GM23338 (cell line): ENCODE data around the gene KCNAB1. TPM values are rescaled to one million over a fixed set of nuclear protein-coding genes. Genes with fewer than 3 reads are reported as not detected.

Experiments
- ATAC-seq: fragments of 200-7000 bp; cut with Tn5 transposase; 3 replicates; pipeline ENCODE4 v1.9.1; 2020
- DNase-seq: peaks from one replicate; pipeline ENCODE4 v3.0.0-alpha.2; 2015; ENCODE audit warnings: low spot score
- H2AFZ ChIP-seq: fragments of 200-600 bp; sonication (generic); 2 replicates; pipeline ENCODE4 v1.8.0; 2016; ENCODE audit warnings: antibody characterized with exemption, mild to moderate bottlenecking, moderate library complexity
- H3F3A ChIP-seq: fragments of 200-600 bp; sonication (generic); replicated peaks from 2 replicates; pipeline ENCODE4 v1.8.0; 2017; ENCODE audit warnings: antibody characterized with exemption, mixed run types, low read depth
- H3K27ac ChIP-seq: fragments of 200-600 bp; sonication (generic); 2 replicates; pipeline ENCODE4 v1.6.1; 2016; ENCODE audit warnings: low read depth
- H3K27me3 ChIP-seq: fragments of 200-600 bp; sonication (generic); 2 replicates; pipeline ENCODE4 v1.8.0; 2016; ENCODE audit warnings: mild to moderate bottlenecking, mixed run types, moderate library complexity; ENCODE audit not compliant: insufficient read depth
- H3K36me3 ChIP-seq: fragments of 200-600 bp; sonication (generic); 2 replicates; pipeline ENCODE4 v1.8.0; 2016; ENCODE audit warnings: mild to moderate bottlenecking; ENCODE audit not compliant: insufficient read depth
- H3K4me1 ChIP-seq: fragments of 200-600 bp; sonication (generic); 2 replicates; pipeline ENCODE4 v1.8.0; 2016; ENCODE audit warnings: mild to moderate bottlenecking, moderate library complexity; ENCODE audit not compliant: insufficient read depth
- H3K4me2 ChIP-seq: fragments of 200-600 bp; sonication (generic); 2 replicates; pipeline ENCODE4 v1.7.1; 2017; ENCODE audit warnings: mixed run types
- H3K4me3 ChIP-seq: fragments of 200-600 bp; sonication (generic); 2 replicates; pipeline ENCODE4 v1.6.1; 2016; ENCODE audit warnings: mixed run types
- H3K79me2 ChIP-seq: fragments of 200-600 bp; sonication (generic); replicated peaks from 2 replicates; pipeline ENCODE4 v1.8.0; 2017; ENCODE audit warnings: mild to moderate bottlenecking; ENCODE audit not compliant: insufficient read depth
- H3K9me2 ChIP-seq: fragments of 200-600 bp; sonication (generic); 2 replicates; pipeline ENCODE4 v1.8.0; 2017; ENCODE audit not compliant: insufficient read depth
- H4K20me1 ChIP-seq: fragments of 200-600 bp; sonication (generic); replicated peaks from 2 replicates; pipeline ENCODE4 v1.8.0; 2017; ENCODE audit warnings: mild to moderate bottlenecking; ENCODE audit not compliant: insufficient read depth
- H3K27ac Mint-ChIP-seq: 2 replicates; pipeline ENCODE4 v1.8.0; 2020; ENCODE audit warnings: inconsistent platforms, mild to moderate bottlenecking, moderate library complexity, mixed read lengths
- H3K27me3 Mint-ChIP-seq: 3 replicates; pipeline ENCODE4 v1.8.0; 2022; ENCODE audit warnings: low read depth, mild to moderate bottlenecking, moderate library complexity, mixed read lengths, inconsistent platforms; ENCODE audit not compliant: insufficient read depth, poor library complexity
- H3K36me3 Mint-ChIP-seq: 3 replicates; pipeline ENCODE4 v1.8.0; 2021; ENCODE audit warnings: low read depth, mild to moderate bottlenecking, inconsistent platforms, moderate library complexity, mixed read lengths
- H3K4me1 Mint-ChIP-seq: 3 replicates; pipeline ENCODE4 v1.8.0; 2020; ENCODE audit warnings: mild to moderate bottlenecking, inconsistent platforms, mixed read lengths
- H3K4me3 Mint-ChIP-seq: 3 replicates; pipeline ENCODE4 v1.8.0; 2021; ENCODE audit warnings: moderate library complexity, mild to moderate bottlenecking, inconsistent platforms, mixed read lengths
- H3K9me3 Mint-ChIP-seq: 3 replicates; pipeline ENCODE4 v1.8.0; 2020; ENCODE audit warnings: moderate library complexity, mild to moderate bottlenecking, inconsistent platforms, mixed read lengths
- CREB1 ChIP-seq: fragments of 250-450 bp; sonication (Bioruptor Pico); IDR thresholded peaks from 2 replicates; pipeline ENCODE4 v1.5.0; 2020; ENCODE audit warnings: low read depth, mild to moderate bottlenecking, moderate library complexity
- EZH2 ChIP-seq: fragments of 200-600 bp; sonication (generic); IDR thresholded peaks from one replicate; pipeline ENCODE4 v1.8.0; 2017; ENCODE audit warnings: antibody characterized with exemption, mild to moderate bottlenecking, low read depth; ENCODE audit not compliant: unreplicated experiment
- EZH2phosphoT487 ChIP-seq: fragments of 200-600 bp; sonication (generic); IDR thresholded peaks from one replicate; pipeline ENCODE4 v1.8.1; 2018; ENCODE audit warnings: antibody characterized with exemption; ENCODE audit not compliant: unreplicated experiment
- JUNB ChIP-seq: IDR thresholded peaks from one replicate; pipeline ENCODE4 v1.6.1; 2016; ENCODE audit warnings: antibody characterized with exemption; ENCODE audit not compliant: unreplicated experiment
- NANOG ChIP-seq: IDR thresholded peaks from 2 replicates; pipeline ENCODE4 v1.6.1; 2016; ENCODE audit warnings: antibody characterized with exemption, borderline replicate concordance
- POLR2AphosphoS5 ChIP-seq: IDR thresholded peaks from 2 replicates; pipeline ENCODE4 v1.6.1; 2016; ENCODE audit warnings: antibody characterized with exemption, low read depth
- REST ChIP-seq: IDR thresholded peaks from one replicate; pipeline ENCODE4 v1.6.1; 2018; ENCODE audit warnings: antibody characterized with exemption; ENCODE audit not compliant: unreplicated experiment
- ZNF114 ChIP-seq: fragments of 250-450 bp; sonication (Bioruptor Pico); IDR thresholded peaks from 2 replicates; pipeline ENCODE4 v1.5.0; 2020; ENCODE audit warnings: mild to moderate bottlenecking, moderate library complexity
- ZNF331 ChIP-seq: fragments of 250-450 bp; sonication (Bioruptor Pico); IDR thresholded peaks from 2 replicates; pipeline ENCODE4 v1.5.0; 2020; ENCODE audit warnings: low read depth, mild to moderate bottlenecking, moderate library complexity
- polyA plus RNA-seq: library from polyadenylated mRNA; unstranded; fragments of >200 nt; fragmentation: Nextera tagmentation; extraction: Ambion mirVana; gene quantifications from 2 replicates; pipeline ENCODE4 v1.2.1, GENCODE V29; 2016
- total RNA-seq: library from RNA; depleted of rRNA; stranded (reverse); fragments of >200 nt; shearing (Covaris generic); gene quantifications from 2 replicates; pipeline ENCODE4 v1.2.3, GENCODE V29; 2014
- TF ChIP-seq, protein P1 (sequence below), 2 experiments: fragments of 200-600 bp in 1 of 2; sonication (generic) in 1 of 2; conservative IDR thresholded peaks; 2 replicates each; pipeline versions ENCODE4 v1.5.1 to v1.6.1; 2016 to 2017; ENCODE audit warnings: antibody characterized with exemption in 2 of 2, low read depth in 2 of 2, mild to moderate bottlenecking in 2 of 2, moderate library complexity in 1 of 2
- TF ChIP-seq, protein P2 (sequence below): IDR thresholded peaks from 2 replicates; pipeline ENCODE4 v1.6.1; 2016; ENCODE audit warnings: antibody characterized with exemption

The KCNAB1 gene
- total and polyA plus RNA-seq, 2 experiments from 2014 or later = 0.69 to 2.6 TPM

GRCh38 chr3:156582532-156583183, 462.3 kb downstream of the KCNAB1 start (continued):
- TF ChIP-seq, protein P1, sequence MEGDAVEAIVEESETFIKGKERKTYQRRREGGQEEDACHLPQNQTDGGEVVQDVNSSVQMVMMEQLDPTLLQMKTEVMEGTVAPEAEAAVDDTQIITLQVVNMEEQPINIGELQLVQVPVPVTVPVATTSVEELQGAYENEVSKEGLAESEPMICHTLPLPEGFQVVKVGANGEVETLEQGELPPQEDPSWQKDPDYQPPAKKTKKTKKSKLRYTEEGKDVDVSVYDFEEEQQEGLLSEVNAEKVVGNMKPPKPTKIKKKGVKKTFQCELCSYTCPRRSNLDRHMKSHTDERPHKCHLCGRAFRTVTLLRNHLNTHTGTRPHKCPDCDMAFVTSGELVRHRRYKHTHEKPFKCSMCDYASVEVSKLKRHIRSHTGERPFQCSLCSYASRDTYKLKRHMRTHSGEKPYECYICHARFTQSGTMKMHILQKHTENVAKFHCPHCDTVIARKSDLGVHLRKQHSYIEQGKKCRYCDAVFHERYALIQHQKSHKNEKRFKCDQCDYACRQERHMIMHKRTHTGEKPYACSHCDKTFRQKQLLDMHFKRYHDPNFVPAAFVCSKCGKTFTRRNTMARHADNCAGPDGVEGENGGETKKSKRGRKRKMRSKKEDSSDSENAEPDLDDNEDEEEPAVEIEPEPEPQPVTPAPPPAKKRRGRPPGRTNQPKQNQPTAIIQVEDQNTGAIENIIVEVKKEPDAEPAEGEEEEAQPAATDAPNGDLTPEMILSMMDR (conservative IDR thresholded peaks at IDR 0.05; ENCODE audit: low read depth in 2 of 2) = no peak
- TF ChIP-seq ZNF331 (CRISPR knock-in tag) (no peak), POLR2AphosphoS5 (no peak), REST (no peak), EZH2 (no peak)

DNA sequence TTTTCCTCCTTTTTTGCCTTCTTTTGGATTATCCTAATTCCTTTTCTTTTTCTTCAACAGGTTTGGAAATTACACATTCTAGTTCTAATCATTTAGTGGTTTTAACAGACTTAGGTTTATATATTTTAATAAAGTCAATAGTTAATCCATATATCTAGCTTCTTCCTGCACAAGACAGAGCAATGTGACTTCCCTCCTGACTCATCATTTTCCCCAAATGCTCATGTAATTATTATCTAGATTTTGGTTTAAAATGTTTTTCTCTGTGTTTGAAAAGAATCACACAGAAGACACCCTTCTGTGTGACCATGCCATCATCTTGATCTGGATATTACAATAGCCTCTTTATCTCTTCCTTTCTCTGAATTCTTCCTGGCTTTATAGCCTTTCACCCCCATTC, 463.1 kb downstream of the KCNAB1 start:
- H3K9me3 Mint-ChIP-seq = no peaks in the 10 kb centered on the region
- H3K27me3 ChIP-seq = no peaks in the 10 kb centered on the region
- ATAC-seq (no peak), DNase-seq (no peak)
- H3K27me3 Mint-ChIP-seq = peaks cover 1% of the 10 kb centered on the region
- no peaks in the 10 kb centered on the region for H3K9me2 ChIP-seq
- H2AFZ ChIP-seq = no peak overlapping the region
- no peak overlapping the region for H3K27ac ChIP-seq
- H3K79me2 ChIP-seq = no peaks in the 10 kb centered on the region
- H3F3A ChIP-seq = no peaks in the 10 kb centered on the region
- H3K4me3 Mint-ChIP-seq = no peak overlapping the region
- H4K20me1 ChIP-seq = no peaks in the 10 kb centered on the region
- H3K36me3 Mint-ChIP-seq = no peaks in the 10 kb centered on the region
- no peaks in the 10 kb centered on the region for H3K36me3 ChIP-seq
- no peak overlapping the region for H3K4me2 ChIP-seq
- peaks cover 7% of the 10 kb centered on the region for H3K4me1 ChIP-seq
- no peak overlapping the region for H3K4me3 ChIP-seq
- H3K4me1 Mint-ChIP-seq = no peaks in the 10 kb centered on the region
- H3K27ac Mint-ChIP-seq = no peak overlapping the region; the same call in 1 of the 2 replicates
- TF ChIP-seq REST (no peak), POLR2AphosphoS5 (no peak), NANOG (no peak), ZNF331 (CRISPR knock-in tag) (no peak), ZNF114 (CRISPR knock-in tag) (no peak), CREB1 (no peak), EZH2phosphoT487 (no peak), JUNB (no peak)
- TF ChIP-seq, protein P2, sequence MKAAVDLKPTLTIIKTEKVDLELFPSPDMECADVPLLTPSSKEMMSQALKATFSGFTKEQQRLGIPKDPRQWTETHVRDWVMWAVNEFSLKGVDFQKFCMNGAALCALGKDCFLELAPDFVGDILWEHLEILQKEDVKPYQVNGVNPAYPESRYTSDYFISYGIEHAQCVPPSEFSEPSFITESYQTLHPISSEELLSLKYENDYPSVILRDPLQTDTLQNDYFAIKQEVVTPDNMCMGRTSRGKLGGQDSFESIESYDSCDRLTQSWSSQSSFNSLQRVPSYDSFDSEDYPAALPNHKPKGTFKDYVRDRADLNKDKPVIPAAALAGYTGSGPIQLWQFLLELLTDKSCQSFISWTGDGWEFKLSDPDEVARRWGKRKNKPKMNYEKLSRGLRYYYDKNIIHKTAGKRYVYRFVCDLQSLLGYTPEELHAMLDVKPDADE = no peak
- TF ChIP-seq, protein P1 (conservative IDR thresholded peaks at IDR 0.05; ENCODE audit: low read depth in 2 of 2) = no peak
